Activated B cell treated with CpG ODN at 0.5 μM for 24 hours (primary cell): ENCODE results near the gene HDGFL3. TPM values are rescaled to one million over a fixed set of nuclear protein-coding genes. Genes with fewer than 3 reads are reported as not detected.
"Not testable (repeated sequence)": the region's sequence is repeated elsewhere in the genome, so short reads cannot be mapped to it uniquely, and the experiment has no call there.

Experiments used
- ATAC-seq: fragments of 200-7000 bp; cut with Tn5 transposase; one replicate; pipeline ENCODE4 v1.10.0; 2021; ENCODE audit warnings: low read depth, mild to moderate bottlenecking, moderate library complexity
- CTCF ChIA-PET: fragments of 350-600 bp; sonication (Branson Sonifier 250); formaldehyde crosslinking; loops from one replicate; lab custom pipeline; 2021; ENCODE audit warnings: antibody characterized with exemption; lab: Charles Lee
- POLR2A ChIA-PET: fragments of 350-600 bp; sonication (Branson Sonifier 250); formaldehyde crosslinking; loops from one replicate; lab custom pipeline; 2021; ENCODE audit warnings: antibody characterized with exemption; lab: Charles Lee
- DNase-seq: peaks from one replicate; pipeline ENCODE4 v3.0.0; 2022
- H3K27ac Mint-ChIP-seq: one replicate; pipeline ENCODE4 v1.8.0; 2020; ENCODE audit warnings: mixed read lengths
- H3K27me3 Mint-ChIP-seq: one replicate; pipeline ENCODE4 v1.8.0; 2021; ENCODE audit warnings: mixed read lengths
- H3K36me3 Mint-ChIP-seq: one replicate; pipeline ENCODE4 v1.8.0; 2021; ENCODE audit warnings: low read depth, mixed read lengths
- H3K4me1 Mint-ChIP-seq: one replicate; pipeline ENCODE4 v1.8.0; 2021; ENCODE audit warnings: mixed read lengths
- H3K4me3 Mint-ChIP-seq: one replicate; pipeline ENCODE4 v1.8.0; 2020; ENCODE audit warnings: mild to moderate bottlenecking, mixed read lengths
- H3K9me3 Mint-ChIP-seq: one replicate; pipeline ENCODE4 v1.8.0; 2020; ENCODE audit warnings: mixed read lengths
- intact Hi-C: fragments of 100-400 bp; cut with micrococcal nuclease; formaldehyde crosslinking; loops from one replicate; pipeline ENCODE4 v1.15.1; 2024
- total RNA-seq: library from RNA; stranded (reverse); gene quantifications from 2 replicates; pipeline ENCODE4 v1.2.3, GENCODE V29; 2022
- TF ChIP-seq, protein P1 (sequence below): fragments of 200-600 bp; IDR thresholded peaks from one replicate; pipeline ENCODE4 v1.8.0; 2022; ENCODE audit warnings: antibody characterized with exemption, mild to moderate bottlenecking

Gene HDGFL3
- total RNA-seq, 1 donor from 2014 or later, result 1.8 TPM

GRCh38 chr15:83094583-83094982 is 113.0 kb downstream of the HDGFL3 start:
- no peak overlapping the region for H3K27ac Mint-ChIP-seq
- peaks cover 3% of the 10 kb centered on the region for H3K27me3 Mint-ChIP-seq
- ATAC-seq (no peak), DNase-seq (no peak)
- H3K4me1 Mint-ChIP-seq, result peaks cover 15% of the 10 kb centered on the region
- TF ChIP-seq, protein P1, sequence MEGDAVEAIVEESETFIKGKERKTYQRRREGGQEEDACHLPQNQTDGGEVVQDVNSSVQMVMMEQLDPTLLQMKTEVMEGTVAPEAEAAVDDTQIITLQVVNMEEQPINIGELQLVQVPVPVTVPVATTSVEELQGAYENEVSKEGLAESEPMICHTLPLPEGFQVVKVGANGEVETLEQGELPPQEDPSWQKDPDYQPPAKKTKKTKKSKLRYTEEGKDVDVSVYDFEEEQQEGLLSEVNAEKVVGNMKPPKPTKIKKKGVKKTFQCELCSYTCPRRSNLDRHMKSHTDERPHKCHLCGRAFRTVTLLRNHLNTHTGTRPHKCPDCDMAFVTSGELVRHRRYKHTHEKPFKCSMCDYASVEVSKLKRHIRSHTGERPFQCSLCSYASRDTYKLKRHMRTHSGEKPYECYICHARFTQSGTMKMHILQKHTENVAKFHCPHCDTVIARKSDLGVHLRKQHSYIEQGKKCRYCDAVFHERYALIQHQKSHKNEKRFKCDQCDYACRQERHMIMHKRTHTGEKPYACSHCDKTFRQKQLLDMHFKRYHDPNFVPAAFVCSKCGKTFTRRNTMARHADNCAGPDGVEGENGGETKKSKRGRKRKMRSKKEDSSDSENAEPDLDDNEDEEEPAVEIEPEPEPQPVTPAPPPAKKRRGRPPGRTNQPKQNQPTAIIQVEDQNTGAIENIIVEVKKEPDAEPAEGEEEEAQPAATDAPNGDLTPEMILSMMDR, result no peak
- H3K36me3 Mint-ChIP-seq, result no peaks in the 10 kb centered on the region
- intact Hi-C loops, result no loop called here
- H3K9me3 Mint-ChIP-seq, result peaks cover 13% of the 10 kb centered on the region
- no peak overlapping the region for H3K4me3 Mint-ChIP-seq
- CTCF ChIA-PET, result no interaction called here
- POLR2A ChIA-PET, result no interaction called here

GRCh38 chr15:83092309-83092976 is 115.2 kb downstream of the HDGFL3 start:
- Mint-ChIP-seq H3K27me3 (peaks cover 11% of the 10 kb centered on the region), H3K4me1 (peaks cover 15% of the 10 kb centered on the region), H3K36me3 (no peaks in the 10 kb centered on the region), H3K27ac (peak overlapping the region; percentile 86), H3K9me3 (peaks cover 6% of the 10 kb centered on the region), H3K4me3 (peak overlapping the region; percentile 50)
- ATAC-seq (peak; percentile 91), DNase-seq (no peak)
- CTCF ChIA-PET, result no interaction called here
- TF ChIP-seq, protein P1, result no peak
- POLR2A ChIA-PET, result no interaction called here
- intact Hi-C loops, result loop anchor here (2.0 kb wide), 1 partner anchor 16 kb away; no protein-coding TSS in a partner anchor

DNA sequence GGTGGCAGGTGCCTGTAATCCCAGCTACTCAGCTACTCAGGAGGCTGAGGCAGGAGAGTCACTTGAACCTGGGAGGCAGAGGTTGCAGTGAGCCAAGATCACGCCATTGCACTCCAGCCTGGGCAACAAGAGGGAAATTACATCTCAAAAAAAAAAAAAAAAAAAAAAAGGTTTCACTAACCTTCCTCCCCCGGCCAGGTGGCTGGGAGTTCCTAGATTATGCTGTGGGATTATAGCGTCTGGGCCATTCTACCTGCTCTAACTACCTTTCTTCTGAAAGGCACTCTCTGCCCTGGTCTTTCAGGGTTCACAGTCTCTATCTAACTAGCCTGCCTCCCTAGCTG is 115.7 kb downstream of the HDGFL3 start:
- DNase-seq, CTCF ChIA-PET, H3K36me3 Mint-ChIP-seq, H3K9me3 Mint-ChIP-seq, H3K27me3 Mint-ChIP-seq, POLR2A ChIA-PET: not testable (repeated sequence)
- H3K4me1 Mint-ChIP-seq, result peaks cover 15% of the 10 kb centered on the region
- ATAC-seq, result peak; percentile 50
- intact Hi-C loops, result loop anchor here (2.0 kb wide), 1 partner anchor 17 kb away; no protein-coding TSS in a partner anchor
- peak overlapping the region; percentile 50 for H3K4me3 Mint-ChIP-seq
- H3K27ac Mint-ChIP-seq, result peak overlapping the region; percentile 86

DNA sequence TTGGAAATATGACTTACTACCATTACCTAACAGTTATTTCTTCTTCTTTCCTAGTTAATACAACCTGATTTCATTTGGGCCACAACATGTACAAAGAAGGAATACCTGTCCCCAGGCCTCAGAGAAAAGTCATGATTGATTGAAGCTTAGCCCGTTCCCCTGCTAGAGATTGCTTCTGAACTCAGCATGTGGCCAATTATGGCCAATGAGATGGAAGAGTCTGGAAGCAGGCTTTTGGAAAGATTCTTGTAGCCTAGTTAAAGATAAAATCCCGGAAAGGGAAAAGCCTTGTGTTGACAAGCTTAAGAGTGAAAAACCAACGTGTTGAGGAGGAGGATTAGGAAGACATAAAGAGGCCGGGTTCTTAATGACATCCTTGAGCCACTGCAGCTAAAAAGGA is 117.2 kb downstream of the HDGFL3 start:
- ChIA-PET CTCF (no interaction called here), POLR2A (no interaction called here)
- intact Hi-C loops, result no loop called here
- Mint-ChIP-seq H3K9me3 (peaks cover 4% of the 10 kb centered on the region), H3K4me1 (peaks cover 15% of the 10 kb centered on the region), H3K27me3 (peaks cover 8% of the 10 kb centered on the region), H3K4me3 (no peak overlapping the region), H3K36me3 (no peaks in the 10 kb centered on the region), H3K27ac (no peak overlapping the region)
- TF ChIP-seq, protein P1, result no peak
- ATAC-seq, result no peak
- no peak for DNase-seq

DNA sequence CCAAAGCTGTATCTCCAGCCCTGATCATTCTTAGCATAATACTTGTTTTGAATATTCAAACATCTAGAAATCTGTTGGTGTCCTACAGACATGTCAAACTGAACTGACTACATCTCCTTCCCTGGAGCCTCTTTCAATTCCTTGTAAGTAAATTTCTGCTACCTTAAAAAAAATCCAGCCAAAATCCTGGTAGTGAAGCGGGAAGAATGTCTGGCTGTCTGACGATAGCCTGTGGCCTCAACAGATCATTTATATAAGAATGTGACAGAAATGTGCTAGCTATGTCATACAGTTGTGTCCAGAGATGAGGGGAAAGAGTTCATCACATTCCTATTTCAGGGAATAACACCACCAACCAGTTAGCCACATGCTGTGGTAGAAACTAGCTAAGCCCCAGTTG is 118.7 kb downstream of the HDGFL3 start:
- CTCF ChIA-PET, result no interaction called here
- Mint-ChIP-seq H3K9me3 (peaks cover 4% of the 10 kb centered on the region), H3K4me1 (peaks cover 15% of the 10 kb centered on the region), H3K4me3 (no peak overlapping the region), H3K27me3 (peaks cover 10% of the 10 kb centered on the region), H3K36me3 (no peaks in the 10 kb centered on the region), H3K27ac (no peak overlapping the region)
- ATAC-seq (no peak), DNase-seq (no peak)
- POLR2A ChIA-PET, result no interaction called here
- TF ChIP-seq, protein P1, result no peak
- intact Hi-C loops, result no loop called here

DNA sequence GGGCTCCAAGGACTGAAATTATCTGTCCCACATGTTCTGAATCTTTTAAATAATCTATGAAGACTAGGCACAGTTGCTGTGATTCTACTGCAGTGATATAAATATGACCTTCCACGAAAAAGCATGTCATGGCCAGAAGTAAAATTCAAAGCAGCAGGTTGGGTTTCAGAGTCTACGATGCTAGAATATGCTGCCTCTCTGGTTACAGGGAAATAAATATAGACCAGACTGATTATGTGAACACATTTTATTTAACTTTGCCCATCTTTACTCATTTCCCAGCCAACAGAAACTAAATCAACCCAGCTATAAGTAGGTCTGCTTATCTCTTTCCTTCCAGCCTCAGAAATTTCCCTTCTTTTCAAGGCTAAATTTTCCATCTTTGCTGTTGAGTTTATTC is 120.0 kb downstream of the HDGFL3 start:
- intact Hi-C loops, result no loop called here
- Mint-ChIP-seq H3K4me1 (peaks cover 12% of the 10 kb centered on the region), H3K4me3 (no peak overlapping the region), H3K36me3 (no peaks in the 10 kb centered on the region), H3K27me3 (peaks cover 14% of the 10 kb centered on the region), H3K9me3 (peaks cover 4% of the 10 kb centered on the region), H3K27ac (no peak overlapping the region)
- ATAC-seq (no peak), DNase-seq (no peak)
- POLR2A ChIA-PET, result no interaction called here
- CTCF ChIA-PET, result no interaction called here
- TF ChIP-seq, protein P1, result no peak

DNA sequence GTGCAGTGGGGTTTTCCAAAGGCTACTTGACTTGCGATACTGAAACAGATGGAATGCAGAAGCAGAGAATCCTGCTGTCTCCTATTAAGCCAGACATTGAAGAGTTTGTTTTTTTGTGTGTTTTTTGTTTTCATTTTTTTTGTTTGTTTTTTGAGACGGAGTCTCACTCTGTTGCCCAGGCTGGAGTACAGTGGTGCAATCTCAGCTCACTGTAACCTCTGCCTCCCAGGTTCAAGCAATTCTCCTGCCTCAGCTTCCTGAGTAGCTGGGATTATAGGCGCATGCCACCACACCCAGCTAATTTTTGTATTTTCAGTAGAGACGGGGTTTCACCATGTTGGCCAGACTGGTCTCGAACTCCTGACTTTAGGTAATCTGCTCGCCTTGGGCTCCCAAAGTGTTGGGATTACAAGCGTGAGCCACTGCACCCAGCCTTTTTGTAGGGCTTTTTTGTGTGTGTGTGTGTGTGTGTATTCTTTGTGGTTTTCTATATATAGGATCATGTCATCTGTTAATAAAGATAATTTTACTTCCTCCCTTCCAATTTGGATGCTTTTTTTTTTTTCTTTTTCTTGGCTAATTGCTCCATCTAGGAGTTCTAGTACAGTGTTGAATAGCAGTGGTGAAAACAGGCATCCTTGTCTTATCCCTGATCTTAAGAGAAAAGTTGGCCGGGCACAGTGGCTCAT is 121.6 kb downstream of the HDGFL3 start:
- peaks cover 23% of the 10 kb centered on the region for H3K27me3 Mint-ChIP-seq
- POLR2A ChIA-PET, intact Hi-C loops, DNase-seq, H3K4me1 Mint-ChIP-seq, H3K27ac Mint-ChIP-seq, H3K4me3 Mint-ChIP-seq, ATAC-seq, H3K9me3 Mint-ChIP-seq, CTCF ChIA-PET, H3K36me3 Mint-ChIP-seq: not testable (repeated sequence)

DNA sequence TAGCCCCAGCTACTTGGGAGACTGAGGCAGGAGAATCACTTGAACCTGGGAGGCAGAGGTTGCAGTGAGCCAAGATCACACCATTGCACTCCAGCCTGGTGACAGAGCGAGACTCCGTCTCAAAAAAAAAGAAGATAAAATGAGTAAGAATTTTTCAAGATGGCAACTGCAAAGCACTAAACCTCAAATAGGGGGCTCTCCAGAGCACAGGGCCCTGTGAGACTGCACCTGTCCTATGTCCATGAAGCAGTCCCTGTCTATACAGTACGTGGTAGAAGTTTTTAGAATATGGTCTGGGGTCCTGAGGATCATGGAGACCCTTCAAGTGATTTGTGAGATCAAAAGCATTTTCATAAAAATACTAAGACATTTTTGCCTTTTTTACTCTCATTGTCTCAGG is 122.2 kb downstream of the HDGFL3 start:
- CTCF ChIA-PET, result not testable (repeated sequence)

More for the DNA sequence above, 122.2 kb downstream of the HDGFL3 start:
- H3K36me3 Mint-ChIP-seq, H3K4me3 Mint-ChIP-seq, H3K4me1 Mint-ChIP-seq, intact Hi-C loops, POLR2A ChIA-PET, ATAC-seq, H3K27ac Mint-ChIP-seq, H3K9me3 Mint-ChIP-seq, DNase-seq: not testable (repeated sequence)
- peaks cover 23% of the 10 kb centered on the region for H3K27me3 Mint-ChIP-seq
